ENCODE measurements around the gene UACA.
"Not testable (repeated sequence)": the region's sequence is repeated elsewhere in the genome, so short reads cannot be mapped to it uniquely, and the experiment has no call there.

Gene UACA

DNA sequence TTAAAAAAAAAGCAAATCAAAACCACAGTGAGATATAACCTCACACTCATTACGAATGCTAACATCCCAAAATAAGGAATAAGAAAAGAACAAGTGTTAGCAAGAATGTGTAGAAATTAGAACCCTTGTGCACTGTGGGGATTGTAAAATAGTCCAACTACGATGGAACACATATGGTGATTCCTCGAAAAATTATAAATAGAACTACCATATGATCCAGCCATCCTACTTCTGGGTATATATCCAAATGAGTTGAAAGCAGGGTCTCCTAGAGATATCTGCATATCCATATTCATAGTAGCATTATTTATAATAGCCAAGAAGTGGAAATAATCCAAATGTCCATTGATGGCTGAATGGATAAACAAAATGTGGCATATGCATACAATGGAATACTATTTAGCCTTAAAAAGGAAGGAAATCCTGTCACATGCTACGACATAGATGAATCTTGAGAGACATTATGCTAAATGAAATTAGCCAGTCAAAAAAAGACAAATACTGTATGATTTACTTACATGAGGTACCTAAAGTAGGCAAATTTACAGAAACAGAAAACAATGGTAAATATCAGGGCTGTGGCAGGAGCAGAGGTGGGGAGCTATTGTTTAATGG is 55.6 kb downstream of the UACA start:
- no peak for DNase-seq

DNA sequence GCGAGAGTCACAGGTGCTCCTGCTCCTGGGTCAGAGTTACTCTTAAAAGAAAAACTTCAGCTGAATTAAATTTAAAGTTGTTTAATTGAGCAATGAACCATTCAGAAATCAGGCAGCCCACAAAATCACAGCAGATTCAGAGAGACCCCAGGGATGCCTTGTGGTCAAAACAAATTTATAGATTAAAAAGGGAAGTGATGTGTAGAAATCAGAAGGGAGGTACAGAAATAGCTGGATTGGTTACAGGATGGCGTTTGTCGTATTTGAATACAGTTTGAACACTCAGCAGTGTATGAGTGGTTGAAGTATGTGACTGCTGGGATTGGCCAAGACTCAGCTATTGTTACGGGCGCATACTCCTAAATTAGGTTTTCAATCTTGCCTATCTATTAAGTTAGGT is 58.6 kb downstream of the UACA start:
- DNase-seq = no peak

DNA sequence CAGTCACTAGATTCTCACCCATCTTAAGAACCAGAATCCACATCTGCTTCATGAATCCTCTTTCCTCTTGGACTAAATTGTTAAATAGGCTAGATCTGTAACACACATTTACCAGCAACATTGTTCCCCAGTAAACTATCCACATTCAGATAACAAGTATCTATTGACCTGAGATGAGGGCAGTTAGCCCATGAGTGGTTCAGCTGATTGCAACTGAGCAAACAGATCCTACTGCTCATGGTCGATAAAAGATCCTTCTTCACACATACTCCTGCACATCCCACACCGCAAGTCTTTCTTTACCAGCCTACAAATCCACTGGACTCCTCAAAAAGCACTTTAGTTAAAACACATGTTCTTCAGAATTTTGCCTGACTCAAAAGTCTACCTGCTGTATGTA is 59.2 kb downstream of the UACA start:
- no peak for DNase-seq

DNA sequence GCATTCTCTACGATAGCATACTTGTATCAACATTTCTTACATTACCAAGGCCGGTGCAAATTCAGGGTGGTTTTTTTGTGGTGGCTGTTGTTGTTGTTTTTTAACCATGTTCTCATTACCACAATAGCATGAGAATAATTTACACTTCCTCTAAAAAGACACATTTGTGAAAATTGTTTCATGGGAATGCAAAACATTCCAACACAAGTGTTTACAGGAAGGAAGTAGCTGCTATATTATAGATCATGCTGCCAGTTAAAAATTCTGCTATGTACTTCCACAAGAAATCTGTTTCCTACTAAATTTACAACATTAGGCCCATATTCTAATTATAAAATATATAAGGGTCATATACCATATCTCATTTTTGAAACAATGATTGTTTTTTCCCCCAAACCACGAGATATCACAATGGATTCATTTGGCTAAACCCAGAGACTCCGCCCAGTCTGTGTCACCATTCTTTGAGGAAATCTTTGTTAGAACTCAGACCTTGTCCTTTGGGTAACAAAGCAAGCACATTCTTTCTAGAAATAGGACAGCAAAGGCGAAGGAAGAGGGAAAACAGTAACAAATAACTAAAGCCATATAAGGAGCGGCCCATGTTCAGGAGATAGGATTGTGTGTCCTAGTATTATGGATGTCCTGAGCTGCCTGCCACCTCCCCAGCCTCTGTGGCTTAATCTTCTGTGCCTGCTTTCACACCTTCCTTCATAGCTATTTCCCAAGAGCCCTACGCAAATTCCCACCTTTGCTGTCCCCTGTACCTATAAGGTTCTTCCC is 60.1 kb downstream of the UACA start:
- DNase-seq = no peak

DNA sequence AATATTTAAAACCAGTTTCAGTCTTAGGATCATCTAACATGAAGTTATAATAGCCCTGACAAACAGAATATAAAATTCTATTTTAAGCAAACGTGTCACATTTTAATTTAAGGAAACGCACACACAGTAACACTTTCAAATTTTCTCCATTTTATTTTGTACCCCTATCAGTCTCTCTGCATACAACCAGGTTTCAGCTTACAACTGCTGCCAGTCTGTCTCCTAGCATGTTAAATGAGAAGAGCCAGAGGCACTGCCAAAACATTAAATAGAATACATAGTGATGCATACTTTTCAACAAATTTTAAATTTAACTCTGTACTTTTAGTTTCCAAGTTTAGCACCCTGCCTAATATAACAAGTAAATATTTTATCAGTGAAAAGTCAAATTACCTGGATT is 60.8 kb downstream of the UACA start:
- no peak for DNase-seq

DNA sequence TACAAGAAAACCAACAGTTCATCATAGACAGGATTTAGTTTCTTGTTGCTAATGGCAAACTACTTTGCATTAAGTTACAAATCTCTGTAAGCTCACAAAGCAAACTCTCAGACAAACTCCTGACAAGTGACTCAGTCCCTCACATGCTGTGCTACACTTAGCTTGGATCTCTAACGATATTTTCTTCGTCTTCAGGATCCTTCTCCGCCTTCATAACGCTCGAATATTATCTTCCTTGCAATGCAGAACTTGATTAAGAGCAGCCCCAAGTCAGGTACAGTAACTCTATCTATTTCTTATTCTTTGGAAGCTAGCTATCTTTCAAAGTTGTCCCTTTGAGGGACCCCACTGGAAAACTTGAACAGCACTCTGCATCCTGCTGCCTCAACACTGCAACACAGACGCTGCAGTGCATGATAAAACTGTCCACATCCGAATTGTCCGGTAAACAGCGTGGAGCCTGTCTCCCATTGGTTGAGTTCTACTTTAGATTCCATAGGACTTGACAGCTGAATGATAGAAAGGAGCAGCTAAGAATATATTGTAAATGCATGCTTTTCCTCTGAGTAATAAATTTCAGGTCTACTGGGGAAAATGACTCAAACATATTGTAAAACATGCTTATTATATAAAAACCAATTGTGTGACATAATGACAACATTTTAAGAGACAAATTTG is 61.3 kb downstream of the UACA start:
- no peak for DNase-seq

DNA sequence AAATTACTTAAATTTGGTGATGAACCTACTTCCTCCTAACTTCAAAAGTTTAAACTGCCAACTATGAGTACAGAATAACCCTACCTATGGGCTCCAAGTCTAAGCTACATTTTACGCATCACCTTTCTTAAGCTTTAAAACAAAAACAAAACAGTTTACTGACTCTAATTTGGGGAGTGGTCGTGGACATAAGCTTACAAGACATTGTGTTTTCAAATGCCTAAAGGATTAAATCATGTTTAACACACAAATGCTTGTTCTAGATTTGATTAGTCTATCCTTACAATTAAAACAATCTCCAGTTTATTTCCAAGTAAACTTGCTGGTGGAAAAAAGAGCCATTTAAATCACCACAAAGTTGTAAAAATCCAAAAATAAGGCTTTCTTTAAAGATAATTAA is 62.2 kb downstream of the UACA start:
- no peak for DNase-seq

DNA sequence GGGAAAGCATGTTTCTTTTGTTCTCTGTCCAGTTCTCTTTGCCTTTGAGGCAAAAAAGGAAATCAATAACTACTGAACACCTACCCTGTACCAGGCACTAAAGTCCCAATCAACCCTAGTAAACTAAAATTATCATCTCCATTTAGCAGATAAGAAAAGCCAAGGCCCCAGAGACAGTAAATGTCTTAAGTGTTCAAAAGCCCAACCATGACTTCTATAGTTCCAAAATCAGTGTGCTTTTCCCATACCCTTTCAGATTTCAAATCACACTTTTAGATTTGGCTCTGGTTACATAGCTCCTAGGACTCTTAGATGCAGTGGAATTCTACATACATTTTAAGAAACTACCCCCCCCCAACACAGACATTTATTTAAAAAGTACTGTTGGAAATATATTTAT is 63.5 kb downstream of the UACA start:
- DNase-seq = no peak

DNA sequence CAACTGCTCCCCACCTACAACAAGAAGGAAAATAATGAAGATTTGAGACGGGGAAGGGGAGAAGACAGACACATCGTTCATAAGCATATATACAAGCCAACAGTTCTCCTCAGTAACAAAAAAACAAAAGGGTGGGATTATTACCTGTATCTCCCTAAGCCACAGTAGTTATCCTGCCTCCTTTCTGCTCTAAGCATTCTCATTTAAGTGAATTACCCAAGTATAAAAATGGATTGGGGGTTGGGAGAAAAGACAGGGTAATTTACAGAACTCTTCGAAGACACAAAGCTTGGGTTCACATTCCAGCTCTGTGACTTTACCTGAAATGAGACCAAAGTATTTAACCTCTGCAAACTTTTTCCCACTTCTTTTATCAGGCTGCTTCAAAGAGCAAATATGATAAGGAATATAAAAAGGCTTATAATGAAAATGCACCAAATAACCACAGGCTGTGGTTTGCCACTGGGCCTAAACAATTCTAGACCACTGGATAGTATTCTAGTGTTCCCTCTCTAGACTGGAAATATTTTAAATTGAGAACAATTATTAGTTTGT is 64.4 kb downstream of the UACA start:
- DNase-seq = no peak

DNA sequence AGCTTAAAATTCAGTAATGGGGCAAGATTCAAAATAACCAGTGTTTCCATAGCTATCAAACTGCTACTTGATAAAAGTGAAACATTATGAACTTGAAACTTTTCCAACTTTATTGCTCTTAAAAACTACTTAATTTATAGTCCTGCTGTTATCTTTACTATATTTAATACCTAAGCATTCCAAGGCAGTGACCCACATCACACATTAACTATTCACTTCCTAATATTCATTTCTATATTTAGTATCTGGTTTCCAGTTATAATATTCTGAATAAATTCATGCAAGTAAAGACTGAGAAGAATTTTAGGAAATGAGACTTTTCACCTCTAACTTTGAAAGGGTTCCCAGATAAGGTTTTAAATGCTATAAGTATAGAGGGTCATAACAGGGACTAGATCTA is 64.9 kb downstream of the UACA start:
- DNase-seq = no peak

DNA sequence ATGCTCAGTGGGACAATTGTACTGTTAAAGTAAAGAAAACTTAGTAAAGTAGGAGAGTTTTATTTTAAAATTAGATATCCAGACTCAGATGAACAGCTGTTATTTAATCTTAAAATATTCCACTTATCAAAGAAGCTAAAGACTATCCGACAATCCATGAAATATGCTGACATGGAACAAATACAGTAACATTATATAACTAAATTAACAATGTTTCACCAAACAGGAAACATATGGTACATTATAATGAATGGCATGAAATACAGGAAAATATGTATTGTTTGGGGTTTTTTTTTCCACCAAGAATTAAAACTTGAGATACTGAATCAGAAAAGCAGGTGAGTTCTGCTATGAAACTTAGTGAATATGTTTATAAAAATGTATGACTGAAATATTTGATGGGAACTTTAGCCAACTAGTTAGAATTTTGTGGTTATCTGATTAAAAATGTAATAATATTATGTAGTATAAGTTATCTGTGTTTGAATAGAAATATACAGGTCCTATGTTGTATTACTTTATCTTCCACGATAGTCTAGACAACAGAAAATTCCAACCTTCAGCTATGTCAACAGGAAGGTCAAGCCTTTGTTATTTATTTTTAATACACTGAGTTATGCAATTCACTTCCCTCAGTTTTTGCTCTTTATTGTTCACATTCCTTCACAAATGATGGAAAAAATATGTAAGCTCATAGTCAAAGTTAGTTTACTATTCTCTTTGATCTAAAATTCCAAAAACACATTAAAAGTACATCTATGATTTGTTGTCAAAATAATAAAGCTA is 72.7 kb downstream of the UACA start:
- no peak for DNase-seq

DNA sequence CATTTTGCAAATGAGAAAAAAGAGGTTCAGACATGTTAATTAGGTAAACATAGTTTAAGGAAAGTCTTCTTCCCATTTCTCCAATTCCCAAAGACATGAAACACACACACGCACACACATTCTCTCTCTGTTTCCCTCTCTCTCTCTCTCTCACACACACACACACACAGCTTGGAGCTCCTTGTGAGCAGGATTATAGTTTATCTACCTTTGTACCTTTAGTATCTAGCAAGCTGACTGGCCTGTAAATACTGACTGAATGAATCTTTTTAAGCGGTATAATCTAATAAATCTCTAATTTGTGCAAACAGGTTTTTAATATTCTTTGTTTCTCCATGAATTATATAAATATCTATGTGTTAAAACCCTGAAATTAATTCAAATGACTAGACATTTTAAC is 73.3 kb downstream of the UACA start:
- no peak for DNase-seq

DNA sequence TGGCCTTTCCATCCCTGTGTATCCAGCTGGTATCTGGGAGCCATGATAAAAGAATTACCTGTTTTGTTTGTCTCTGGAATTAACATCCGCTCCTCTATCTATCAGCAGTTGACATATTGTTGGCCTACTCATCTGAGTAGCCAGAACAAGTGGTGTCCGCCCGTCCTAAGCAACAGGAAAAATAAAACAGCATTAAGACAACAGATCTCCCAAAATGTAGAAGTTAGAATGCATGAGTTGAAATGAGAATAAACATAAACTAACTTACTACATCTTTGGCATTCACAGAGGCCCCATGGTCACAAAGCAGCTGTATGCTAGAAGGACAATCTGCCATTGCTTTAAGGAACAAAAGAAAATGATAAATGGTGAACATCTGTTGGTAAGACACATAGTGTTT is 75.9 kb downstream of the UACA start:
- peak; percentile 0 for DNase-seq

DNA sequence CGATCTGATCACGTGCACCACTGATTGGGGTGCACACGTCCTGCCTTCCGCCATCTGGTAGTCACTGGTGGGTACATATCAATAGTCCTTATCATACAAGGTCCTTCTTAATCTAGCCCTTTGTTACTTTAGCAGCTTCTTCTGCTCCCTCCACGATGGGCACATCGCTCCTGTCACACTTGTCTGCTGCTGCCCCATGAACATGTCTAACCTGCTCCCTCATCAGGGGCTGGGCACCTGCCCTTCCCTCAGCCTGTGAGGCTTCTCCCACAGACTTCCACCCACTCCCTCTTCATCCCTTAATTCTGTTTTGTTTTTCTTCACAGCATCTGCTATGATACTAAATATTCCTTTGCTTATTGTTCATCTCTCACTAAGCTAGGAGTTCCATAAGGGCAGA is 82.5 kb downstream of the UACA start:
- DNase-seq = no peak

DNA sequence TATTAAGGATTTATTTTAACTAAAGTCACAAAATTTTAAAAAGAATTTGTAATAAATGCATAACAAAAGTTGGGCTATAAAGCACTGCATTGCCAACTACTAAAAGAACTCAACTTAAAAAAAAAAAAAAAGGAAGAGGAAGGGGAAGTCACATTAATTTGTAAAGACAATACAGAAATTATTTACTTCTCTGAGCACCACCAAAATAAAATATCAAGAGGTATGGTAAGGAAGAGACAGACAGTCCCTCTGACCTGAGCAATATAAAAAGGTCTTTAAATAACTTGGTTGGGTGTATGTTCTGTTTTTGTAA is 83.5 kb downstream of the UACA start:
- DNase-seq = no peak

DNA sequence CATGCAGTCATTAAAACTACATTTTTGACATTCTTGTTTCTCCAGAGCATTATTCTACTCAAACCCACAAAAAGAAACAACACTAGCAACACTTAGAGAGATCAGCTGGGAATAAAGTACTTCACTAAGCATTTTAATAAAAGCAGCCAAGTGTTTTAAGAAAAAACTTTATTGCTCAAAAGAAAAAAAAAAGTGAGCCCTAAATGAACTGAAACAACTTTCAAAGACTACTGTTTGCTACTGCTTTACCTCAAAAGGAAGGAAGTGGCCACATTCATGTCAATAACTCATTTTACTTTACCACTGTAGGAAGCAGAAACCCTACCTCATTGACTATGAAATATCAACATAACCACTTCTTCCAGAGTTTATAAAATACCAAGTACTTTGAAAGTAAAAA is 91.3 kb downstream of the UACA start:
- no peak for DNase-seq

DNA sequence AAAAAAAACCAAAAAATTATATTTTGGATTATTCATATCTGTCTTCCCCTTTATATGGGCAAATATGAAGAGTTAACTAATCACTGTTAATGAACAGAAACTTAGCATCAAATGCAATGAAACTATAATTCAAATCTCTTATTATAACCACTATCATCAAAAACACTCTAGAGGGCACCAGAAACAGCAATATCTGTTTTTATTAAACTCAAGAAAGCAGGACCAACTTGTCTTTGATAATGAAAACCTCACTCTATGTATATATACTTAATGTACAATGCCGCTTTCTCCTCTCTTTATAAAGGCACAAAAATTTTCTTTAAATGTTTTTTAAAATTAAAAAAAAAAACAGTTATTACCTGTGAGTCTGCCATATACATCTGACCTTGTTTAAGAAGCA is 92.7 kb downstream of the UACA start:
- DNase-seq = no peak

DNA sequence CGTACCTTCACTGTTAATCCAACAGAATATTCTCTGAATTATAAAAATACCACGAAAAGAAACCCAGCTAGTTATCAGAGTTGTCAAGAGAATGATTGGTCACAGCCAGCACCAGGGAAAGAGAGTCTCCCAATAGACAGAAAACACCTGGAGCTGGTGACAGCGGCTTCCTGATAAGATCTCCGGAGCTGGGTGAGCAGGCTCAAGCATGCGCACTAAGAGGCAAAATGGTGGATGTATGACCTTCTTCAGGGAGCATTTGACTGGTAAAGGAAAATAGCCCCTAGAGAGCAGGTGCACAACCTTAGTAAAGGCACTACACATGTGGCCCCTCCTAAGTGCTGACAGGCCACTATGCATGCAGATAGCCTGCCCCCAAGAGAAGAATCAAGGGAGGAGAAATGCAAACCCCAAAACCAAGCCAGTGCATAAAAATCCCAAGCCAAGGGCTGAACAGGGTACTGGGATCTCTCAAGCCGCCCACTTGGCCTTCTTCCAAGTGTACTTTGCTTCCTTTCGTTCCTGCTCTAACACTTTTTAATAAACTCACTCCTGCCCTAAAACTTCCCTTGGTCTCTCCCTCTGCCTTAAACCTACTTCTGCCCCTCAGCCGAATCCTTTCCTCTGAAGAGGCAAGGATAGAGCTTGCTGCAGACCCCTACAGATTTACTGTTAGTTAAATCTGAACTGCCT is 93.2 kb downstream of the UACA start:
- DNase-seq = peak; percentile 38

DNA sequence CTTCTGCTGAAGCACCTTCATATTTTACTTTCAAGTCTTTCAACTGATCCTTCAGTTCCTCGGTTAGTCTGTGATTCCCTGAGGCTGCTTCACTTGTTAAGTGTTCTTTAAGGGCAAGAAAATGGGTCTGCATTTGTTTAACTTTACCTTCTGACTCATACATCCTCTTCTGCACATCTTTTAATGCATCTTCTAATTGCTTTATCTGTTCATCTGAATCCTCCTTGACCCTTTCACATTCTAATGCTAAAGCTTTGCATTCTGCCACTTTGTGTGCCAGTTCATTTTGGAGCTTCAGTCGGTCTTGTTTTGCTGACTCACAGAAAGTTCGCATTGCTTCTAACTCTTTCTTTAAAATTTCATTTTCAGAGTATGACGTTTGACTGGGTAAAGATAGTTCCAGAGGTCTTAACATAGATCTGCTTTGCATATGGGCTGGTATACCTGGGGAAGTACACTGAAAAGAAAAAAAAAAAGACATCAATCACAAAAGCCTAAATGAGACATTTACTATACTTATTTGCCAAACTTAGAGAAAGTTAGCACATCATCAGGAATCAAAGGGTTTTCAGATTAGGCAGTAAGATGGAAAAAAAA is 94.3 kb downstream of the UACA start:
- DNase-seq = no peak

DNA sequence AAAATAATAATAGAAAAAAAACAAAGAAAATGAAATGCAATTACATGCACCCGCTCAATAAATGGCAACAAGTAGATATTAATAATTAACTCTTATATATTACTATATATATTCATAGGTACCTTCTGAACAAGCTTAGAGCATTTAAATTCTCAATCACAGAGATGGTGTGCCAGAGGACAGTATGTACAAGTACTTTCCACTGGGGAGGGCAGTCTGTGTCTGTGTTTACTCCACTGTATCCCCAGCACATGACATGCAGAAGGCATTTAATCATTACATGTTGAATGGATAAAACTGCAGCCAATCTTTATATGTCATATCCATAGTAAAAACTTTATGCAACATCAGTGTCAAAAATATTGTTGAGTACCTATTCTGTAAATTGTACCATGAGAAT is 97.8 kb downstream of the UACA start:
- no peak for DNase-seq

DNA sequence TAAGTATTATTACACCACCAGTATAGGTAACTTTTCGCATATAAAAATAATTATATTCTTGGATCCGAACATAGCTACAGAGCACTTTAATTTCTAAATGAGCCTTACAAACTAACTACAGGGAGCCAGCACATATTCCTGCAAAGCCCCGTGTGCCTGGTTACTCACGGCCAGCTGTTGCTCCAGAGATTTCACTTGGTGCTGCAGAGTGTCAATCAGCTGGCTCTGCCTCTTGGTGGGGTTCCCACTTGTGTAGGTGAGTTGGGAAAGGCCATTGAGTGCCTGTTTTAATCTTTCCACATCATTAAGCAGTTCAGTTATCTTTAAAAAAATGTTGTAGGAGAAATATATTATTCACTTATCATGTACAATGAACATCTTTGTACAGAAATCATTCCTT is 98.9 kb downstream of the UACA start:
- DNase-seq = no peak

DNA sequence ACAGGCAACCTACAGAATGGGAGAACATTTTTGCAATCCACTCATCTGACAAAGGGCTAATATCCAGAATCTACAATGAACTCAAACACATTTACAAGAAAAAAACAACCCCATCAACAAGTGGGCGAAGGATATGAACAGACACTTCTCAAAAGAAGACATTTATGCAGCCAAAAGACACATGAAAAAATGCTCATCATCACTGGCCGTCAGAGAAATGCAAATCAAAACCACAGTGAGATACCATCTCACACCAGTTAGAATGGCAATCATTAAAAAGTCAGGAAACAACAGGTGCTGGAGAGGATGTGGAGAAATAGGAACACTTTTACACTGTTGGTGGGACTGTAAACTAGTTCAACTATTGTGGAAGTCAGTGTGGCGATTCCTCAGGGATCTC is 100.3 kb downstream of the UACA start:
- not testable (repeated sequence) for DNase-seq
